Measurements from ENCODE around the gene XYLT1.

Gene XYLT1

DNA sequence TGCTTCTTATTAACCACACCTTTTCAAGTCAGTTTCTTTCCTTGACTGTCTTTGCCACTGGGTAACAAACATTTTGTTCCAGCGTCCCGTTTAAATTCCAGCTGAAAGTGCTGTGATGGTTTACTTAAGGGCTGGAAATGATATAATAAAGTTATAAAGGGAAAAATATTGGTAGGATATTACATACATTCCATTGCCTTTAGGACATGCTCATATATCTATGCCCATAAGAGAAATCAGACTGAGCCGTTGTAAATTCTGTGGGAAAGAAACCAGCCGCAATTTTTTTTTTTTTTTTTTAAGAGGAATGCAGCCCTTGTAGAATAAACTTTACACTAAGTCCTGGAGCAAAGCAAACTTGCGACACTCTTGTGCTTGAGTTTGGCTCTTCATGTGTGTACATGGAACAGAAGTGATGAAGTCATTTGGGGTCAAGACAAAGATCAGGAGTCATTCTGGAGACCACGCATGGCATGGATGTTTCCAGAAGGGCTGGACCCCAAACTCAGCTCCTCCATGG, 210.9 kb downstream of the XYLT1 start:
- TF ChIP-seq TEAD4 (IDR thresholded peaks at IDR 0.05) (no peak), TCF12 (IDR thresholded peaks at IDR 0.05; ENCODE audit: low read depth) (no peak)

DNA sequence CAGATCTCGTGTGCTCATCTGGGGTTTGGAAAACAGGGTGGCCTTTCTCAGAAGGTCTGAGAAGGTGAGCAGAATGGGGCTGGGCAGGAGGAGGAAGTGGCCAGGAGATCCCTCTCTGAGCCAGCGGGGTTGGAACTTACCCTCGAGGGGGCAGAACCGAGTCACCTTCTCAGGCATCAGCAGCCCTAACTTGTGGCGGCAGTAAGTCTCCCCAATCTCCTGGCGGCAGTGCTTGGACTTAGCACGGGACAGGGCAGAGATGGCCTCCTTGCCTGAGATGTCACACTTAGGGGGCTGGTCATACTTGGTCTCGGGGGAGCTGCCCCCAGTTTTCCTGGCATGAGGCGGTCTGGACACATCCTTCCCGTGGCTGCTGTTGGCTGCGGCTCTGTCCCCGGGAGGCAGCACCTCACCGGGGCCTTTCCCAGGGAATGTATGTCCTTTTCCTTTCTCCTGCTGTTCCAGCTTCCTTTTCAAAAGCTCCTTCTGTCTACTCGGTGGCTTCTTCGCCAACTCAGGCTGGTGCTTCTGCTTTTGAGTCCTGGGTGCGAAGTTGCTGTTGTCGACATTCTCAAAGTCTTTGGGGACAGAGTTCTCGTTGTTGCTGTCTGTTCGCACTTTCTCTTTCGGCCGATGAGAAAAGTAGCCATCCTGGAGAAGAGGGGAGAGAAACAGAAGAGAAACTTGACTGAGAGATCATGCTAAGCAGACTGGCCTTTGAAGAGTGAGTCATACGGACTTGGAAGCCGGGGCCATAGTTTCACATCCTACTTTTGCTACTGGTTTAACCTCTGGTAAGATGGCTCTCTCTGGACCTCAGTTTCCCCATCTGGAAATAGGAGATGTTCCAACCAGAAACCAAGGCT, 211.7 kb downstream of the XYLT1 start:
- TF ChIP-seq TAF1 (IDR thresholded peaks at IDR 0.05; ENCODE audit: low read depth) (no peak), EP300 (IDR thresholded peaks at IDR 0.05; ENCODE audit: borderline replicate concordance) (no peak), FOXM1 (IDR thresholded peaks at IDR 0.05; ENCODE audit: borderline replicate concordance, low read depth) (no peak)
- TF ChIP-seq, protein P1, sequence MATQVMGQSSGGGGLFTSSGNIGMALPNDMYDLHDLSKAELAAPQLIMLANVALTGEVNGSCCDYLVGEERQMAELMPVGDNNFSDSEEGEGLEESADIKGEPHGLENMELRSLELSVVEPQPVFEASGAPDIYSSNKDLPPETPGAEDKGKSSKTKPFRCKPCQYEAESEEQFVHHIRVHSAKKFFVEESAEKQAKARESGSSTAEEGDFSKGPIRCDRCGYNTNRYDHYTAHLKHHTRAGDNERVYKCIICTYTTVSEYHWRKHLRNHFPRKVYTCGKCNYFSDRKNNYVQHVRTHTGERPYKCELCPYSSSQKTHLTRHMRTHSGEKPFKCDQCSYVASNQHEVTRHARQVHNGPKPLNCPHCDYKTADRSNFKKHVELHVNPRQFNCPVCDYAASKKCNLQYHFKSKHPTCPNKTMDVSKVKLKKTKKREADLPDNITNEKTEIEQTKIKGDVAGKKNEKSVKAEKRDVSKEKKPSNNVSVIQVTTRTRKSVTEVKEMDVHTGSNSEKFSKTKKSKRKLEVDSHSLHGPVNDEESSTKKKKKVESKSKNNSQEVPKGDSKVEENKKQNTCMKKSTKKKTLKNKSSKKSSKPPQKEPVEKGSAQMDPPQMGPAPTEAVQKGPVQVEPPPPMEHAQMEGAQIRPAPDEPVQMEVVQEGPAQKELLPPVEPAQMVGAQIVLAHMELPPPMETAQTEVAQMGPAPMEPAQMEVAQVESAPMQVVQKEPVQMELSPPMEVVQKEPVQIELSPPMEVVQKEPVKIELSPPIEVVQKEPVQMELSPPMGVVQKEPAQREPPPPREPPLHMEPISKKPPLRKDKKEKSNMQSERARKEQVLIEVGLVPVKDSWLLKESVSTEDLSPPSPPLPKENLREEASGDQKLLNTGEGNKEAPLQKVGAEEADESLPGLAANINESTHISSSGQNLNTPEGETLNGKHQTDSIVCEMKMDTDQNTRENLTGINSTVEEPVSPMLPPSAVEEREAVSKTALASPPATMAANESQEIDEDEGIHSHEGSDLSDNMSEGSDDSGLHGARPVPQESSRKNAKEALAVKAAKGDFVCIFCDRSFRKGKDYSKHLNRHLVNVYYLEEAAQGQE (IDR thresholded peaks at IDR 0.05; ENCODE audit: low read depth): no peak

GRCh38 chr16:17258077-17258599, 212.6 kb downstream of the XYLT1 start:
- TF ChIP-seq NFIC (IDR thresholded peaks at IDR 0.05): no peak
- TF ChIP-seq ZBTB7A (IDR thresholded peaks at IDR 0.05; ENCODE audit: low read depth): no peak
- TF ChIP-seq YY1 (IDR thresholded peaks at IDR 0.05; ENCODE audit: low read depth): no peak
- no peak for TF ChIP-seq EGR1 (IDR thresholded peaks at IDR 0.05)
- TF ChIP-seq EP300 (IDR thresholded peaks at IDR 0.05; ENCODE audit: borderline replicate concordance): no peak
- no peak for TF ChIP-seq RAD21 (IDR thresholded peaks at IDR 0.05; ENCODE audit: low read depth)
- no peak for TF ChIP-seq TAF1 (IDR thresholded peaks at IDR 0.05; ENCODE audit: low read depth)
- TF ChIP-seq CEBPB (IDR thresholded peaks at IDR 0.05): no peak
- TF ChIP-seq TEAD4 (IDR thresholded peaks at IDR 0.05): no peak
- no peak for TF ChIP-seq TCF12 (IDR thresholded peaks at IDR 0.05; ENCODE audit: low read depth)
- no peak for TF ChIP-seq CREB1 (IDR thresholded peaks at IDR 0.05; ENCODE audit: low read depth)
- no peak for TF ChIP-seq MAX (IDR thresholded peaks at IDR 0.05)
- TF ChIP-seq, protein P2, sequence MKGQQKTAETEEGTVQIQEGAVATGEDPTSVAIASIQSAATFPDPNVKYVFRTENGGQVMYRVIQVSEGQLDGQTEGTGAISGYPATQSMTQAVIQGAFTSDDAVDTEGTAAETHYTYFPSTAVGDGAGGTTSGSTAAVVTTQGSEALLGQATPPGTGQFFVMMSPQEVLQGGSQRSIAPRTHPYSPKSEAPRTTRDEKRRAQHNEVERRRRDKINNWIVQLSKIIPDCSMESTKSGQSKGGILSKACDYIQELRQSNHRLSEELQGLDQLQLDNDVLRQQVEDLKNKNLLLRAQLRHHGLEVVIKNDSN (IDR thresholded peaks at IDR 0.05): no peak
- no peak for TF ChIP-seq FOXM1 (IDR thresholded peaks at IDR 0.05; ENCODE audit: borderline replicate concordance, low read depth)
- TF ChIP-seq, protein P1 (IDR thresholded peaks at IDR 0.05; ENCODE audit: low read depth): no peak

DNA sequence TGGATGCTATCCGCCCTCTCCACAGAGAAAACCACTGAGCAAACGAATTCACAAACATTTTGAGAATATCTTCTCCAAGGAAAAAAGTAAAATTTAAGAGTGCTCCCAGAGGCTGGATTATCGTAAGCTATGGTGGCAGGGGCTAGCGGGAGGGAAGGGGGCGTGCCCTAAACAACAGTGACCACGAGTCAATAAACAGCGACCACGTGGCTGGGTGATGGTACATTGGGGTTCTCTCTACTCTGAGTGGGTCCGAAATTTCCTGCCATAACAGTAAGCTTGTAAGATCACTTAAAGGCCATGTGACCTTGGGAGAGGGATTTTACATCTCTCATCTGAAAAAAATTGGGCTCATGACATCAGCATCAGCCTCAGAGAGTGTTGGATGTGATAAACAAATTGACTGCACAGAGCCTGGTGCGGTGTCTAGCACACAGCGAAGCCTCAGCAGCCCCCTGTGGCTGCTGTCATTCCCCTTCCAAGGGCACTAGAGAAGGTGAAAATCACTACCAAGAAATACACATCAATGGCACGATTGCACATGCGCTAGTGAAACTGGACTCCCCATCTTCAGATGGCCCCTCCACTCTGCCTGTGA, 213.2 kb downstream of the XYLT1 start:
- TF ChIP-seq, protein P1 (IDR thresholded peaks at IDR 0.05; ENCODE audit: low read depth): no peak
- TF ChIP-seq TCF12 (IDR thresholded peaks at IDR 0.05; ENCODE audit: low read depth): no peak
- TF ChIP-seq MAX (IDR thresholded peaks at IDR 0.05): no peak
- no peak for TF ChIP-seq ZBTB7A (IDR thresholded peaks at IDR 0.05; ENCODE audit: low read depth)
- no peak for TF ChIP-seq NFIC (IDR thresholded peaks at IDR 0.05)
- no peak for TF ChIP-seq YY1 (IDR thresholded peaks at IDR 0.05; ENCODE audit: low read depth)
- TF ChIP-seq CEBPB (IDR thresholded peaks at IDR 0.05): no peak
- no peak for TF ChIP-seq TAF1 (IDR thresholded peaks at IDR 0.05; ENCODE audit: low read depth)
- TF ChIP-seq EP300 (IDR thresholded peaks at IDR 0.05; ENCODE audit: borderline replicate concordance): no peak

Data from Ishikawa (cell line).